ENCODE results near the gene PTPRF.

Gene PTPRF

DNA sequence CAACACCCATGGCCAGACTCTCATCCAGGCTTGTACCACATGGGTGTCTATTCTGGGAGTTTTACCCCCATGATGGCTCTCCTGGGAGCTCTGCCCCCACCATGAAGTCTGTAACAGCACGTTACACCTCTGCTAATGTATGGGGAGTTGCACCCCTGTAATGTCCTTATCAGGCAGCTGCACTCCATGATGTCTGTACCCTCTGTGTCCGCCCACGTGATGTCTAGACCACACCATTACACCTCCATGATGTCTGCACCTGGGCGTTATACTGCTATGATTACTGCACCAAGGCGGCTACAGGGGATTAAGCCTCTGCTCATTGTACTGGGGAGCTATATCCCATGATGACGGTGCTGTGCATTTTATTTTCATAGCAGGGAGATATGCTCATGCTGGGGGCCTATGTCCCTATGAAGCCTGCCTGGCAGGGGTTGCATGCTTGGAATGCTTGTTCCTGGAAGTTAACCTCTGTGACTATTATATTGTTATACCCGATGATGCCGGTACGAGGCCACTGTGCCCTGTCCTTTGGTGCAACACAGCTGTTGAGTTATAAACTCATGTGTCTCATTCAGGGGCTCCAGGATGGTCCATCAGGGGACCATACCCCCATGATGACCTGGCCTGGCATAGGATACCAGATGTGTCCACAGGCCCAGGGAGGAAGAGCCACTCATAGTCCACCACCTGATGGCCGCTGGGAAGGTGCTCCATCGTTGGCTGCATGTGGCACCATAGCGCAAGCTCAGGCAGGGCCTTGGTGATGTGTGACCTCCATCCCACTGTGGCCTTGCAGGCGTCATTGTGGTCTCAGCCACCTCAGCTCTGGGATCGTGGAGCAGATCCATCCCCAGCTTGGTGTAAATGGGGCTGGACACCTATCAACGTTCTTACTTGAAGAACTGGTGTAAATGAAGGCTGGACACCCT lies 12.1 kb downstream of the PTPRF start:
- Histone ChIP-seq H3K9me3 (no peaks in the 10 kb centered on the region), H3K4me3 (no peak overlapping the region), H3K4me1 (peaks cover 0 to 89% (median 55%) of the 10 kb centered on the region in 4 donors), H3K36me3 (no peaks in the 10 kb centered on the region), H3K27ac (peak overlapping the region; percentile 80 to 84), H3K27me3 (no peaks in the 10 kb centered on the region)
- TF ChIP-seq, protein P1, sequence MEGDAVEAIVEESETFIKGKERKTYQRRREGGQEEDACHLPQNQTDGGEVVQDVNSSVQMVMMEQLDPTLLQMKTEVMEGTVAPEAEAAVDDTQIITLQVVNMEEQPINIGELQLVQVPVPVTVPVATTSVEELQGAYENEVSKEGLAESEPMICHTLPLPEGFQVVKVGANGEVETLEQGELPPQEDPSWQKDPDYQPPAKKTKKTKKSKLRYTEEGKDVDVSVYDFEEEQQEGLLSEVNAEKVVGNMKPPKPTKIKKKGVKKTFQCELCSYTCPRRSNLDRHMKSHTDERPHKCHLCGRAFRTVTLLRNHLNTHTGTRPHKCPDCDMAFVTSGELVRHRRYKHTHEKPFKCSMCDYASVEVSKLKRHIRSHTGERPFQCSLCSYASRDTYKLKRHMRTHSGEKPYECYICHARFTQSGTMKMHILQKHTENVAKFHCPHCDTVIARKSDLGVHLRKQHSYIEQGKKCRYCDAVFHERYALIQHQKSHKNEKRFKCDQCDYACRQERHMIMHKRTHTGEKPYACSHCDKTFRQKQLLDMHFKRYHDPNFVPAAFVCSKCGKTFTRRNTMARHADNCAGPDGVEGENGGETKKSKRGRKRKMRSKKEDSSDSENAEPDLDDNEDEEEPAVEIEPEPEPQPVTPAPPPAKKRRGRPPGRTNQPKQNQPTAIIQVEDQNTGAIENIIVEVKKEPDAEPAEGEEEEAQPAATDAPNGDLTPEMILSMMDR (IDR thresholded peaks at IDR 0.05): no peak
- no peak for DNase-seq
- intact Hi-C loops (cut with DNase I; ENCODE audit: low total_unique reads): no loop called here

DNA sequence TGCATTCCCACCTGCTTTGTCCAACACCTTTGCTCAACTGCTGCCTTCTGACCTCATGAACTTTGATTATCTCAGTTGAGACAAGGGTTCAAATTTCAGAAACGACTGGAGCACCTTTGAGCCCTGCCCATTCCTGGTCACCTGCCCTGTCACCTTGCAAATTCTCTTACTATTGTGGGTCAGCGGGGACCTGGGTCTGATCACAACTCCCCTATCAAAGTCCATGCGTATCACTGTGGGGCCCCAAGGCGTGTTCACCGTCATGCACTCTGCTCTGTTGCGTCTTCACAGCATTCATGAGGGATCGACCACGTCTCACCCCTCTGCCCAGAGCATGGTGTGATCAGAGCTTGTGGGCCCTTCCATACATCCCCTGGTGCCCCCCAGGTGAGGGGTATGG lies 12.9 kb downstream of the PTPRF start:
- intact Hi-C loops (cut with DNase I; ENCODE audit: low total_unique reads): no loop called here
- Histone ChIP-seq H3K9me3 (no peaks in the 10 kb centered on the region), H3K4me3 (no peak overlapping the region), H3K27me3 (no peaks in the 10 kb centered on the region), H3K27ac (peak overlapping the region; percentile 80 to 84), H3K4me1 (peaks cover 0 to 93% (median 55%) of the 10 kb centered on the region in 4 donors), H3K36me3 (no peaks in the 10 kb centered on the region)
- no peak for DNase-seq
- TF ChIP-seq, protein P1 (IDR thresholded peaks at IDR 0.05): no peak

DNA sequence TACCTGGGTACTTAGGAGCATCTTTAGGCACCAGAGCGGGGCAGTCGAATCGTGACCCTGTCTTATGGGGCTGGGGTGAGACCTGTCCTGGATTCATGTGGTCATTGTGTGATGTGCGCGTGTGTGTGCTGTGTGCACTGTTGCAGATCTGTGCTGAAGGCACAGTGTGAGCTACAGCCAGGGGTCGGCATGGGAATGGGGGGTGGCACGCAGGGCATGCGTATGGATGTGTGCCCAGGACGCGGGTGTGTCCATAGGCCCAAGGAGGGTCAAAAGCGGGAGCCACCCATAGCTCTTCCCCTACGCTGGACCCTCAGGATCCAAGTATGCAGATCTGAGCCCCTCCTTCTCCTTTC lies 14.6 kb downstream of the PTPRF start:
- Histone ChIP-seq H3K36me3 (no peaks in the 10 kb centered on the region), H3K4me3 (no peak overlapping the region), H3K27me3 (no peaks in the 10 kb centered on the region), H3K9me3 (no peaks in the 10 kb centered on the region), H3K4me1 (peaks cover 0 to 96% (median 49%) of the 10 kb centered on the region in 4 donors), H3K27ac (peak overlapping the region; percentile 37 to 80)
- TF ChIP-seq, protein P1 (IDR thresholded peaks at IDR 0.05): no peak
- intact Hi-C loops (cut with DNase I; ENCODE audit: low total_unique reads): no loop called here
- DNase-seq: no peak

DNA sequence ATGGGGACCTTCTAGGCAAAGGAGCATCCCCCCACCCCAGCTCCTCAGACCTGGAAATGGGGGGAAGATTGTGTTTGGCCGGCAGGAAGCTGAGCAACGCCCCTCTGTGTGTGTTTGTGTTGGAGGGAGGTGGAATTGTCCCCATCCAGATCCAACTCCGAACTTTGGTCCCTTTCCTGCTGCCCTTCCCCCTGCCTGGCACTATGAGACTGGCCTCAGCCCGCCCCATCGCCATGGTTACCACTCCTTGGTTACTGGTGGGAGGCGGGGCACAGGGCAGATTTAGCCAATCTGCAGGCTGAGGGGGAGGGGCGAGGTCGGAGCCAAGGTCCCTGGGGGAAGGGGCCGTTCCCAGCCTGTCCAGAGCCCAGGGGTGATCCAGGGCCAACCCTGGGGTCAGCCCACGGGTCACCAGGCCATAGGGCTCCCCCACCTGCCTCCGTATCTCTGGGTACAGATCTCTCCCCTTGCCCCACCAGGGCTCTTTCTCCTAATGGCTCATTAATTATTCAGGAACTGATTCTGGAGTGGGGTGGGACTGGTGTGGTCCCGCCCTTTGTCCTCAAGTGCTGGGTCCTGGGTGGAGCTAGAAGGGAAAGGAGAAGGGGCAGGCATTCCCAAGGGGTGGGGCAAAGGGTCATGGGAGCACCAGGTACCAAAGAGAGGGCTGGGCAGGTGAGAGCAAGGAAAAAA lies 15.2 kb downstream of the PTPRF start:
- Histone ChIP-seq H3K36me3 (no peaks in the 10 kb centered on the region), H3K27me3 (no peaks in the 10 kb centered on the region), H3K4me1 (peaks cover 0 to 96% (median 45%) of the 10 kb centered on the region in 4 donors), H3K27ac (peak overlapping the region; percentile 37 to 80), H3K9me3 (no peaks in the 10 kb centered on the region), H3K4me3 (peak overlapping the region in 1 of 2 donors; percentile 16)
- TF ChIP-seq, protein P1 (IDR thresholded peaks at IDR 0.05): no peak
- intact Hi-C loops (cut with DNase I; ENCODE audit: low total_unique reads): no loop called here
- peak; percentile 76 to 88 for DNase-seq

DNA sequence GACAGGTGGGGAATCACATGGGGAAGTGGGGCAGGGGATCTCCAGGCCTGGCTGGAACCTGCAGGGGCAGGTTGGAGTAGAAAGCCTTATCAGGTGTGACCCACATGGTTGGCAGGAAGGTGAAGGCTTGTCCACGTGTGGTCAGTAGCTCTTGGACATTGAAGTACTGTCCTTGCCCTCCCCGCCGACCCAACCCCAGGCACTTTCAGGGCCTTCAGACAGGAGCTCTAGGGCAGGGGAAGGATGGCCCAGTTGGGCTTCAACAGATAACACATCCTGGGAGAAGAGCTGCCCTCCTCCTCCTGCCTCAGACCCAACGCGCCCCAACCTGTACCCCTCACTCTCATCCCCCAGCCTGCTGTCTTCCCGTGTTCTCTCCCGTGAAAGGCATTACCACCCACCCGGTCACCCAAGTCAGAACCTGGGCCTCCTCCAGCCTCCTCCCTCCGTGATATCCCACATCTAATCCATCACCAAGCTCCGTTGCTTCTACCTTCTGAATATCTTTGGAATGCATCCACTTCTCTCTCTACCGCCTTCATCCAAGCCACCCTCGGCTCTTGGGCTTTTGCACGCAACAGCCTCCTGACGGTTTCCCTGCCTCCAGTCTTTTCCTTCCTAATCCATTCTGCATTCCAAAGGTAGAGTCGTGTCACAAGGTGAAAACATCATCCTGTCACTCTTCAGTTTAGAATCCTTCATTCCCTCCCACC lies 15.9 kb downstream of the PTPRF start:
- Histone ChIP-seq H3K27me3 (no peaks in the 10 kb centered on the region), H3K36me3 (no peaks in the 10 kb centered on the region), H3K4me1 (peaks cover 0 to 95% (median 38%) of the 10 kb centered on the region in 4 donors), H3K4me3 (no peak overlapping the region), H3K27ac (no peak overlapping the region), H3K9me3 (no peaks in the 10 kb centered on the region)
- no peak for DNase-seq
- intact Hi-C loops (cut with DNase I; ENCODE audit: low total_unique reads): no loop called here
- TF ChIP-seq, protein P1 (IDR thresholded peaks at IDR 0.05): no peak

Measured in tibial artery (tissue), 4 donors.